GM12873 (cell line): ENCODE measurements around the gene TMEM128.

Source experiments
- CTCF ChIP-seq: IDR thresholded peaks from 2 replicates; pipeline ENCODE4 v1.5.1; 2012; ENCODE audit warnings: low read depth, mild to moderate bottlenecking, moderate library complexity, low read length, control low read depth; ENCODE audit not compliant: insufficient read depth; ENCODE audit errors: missing control alignments

TMEM128 gene

DNA sequence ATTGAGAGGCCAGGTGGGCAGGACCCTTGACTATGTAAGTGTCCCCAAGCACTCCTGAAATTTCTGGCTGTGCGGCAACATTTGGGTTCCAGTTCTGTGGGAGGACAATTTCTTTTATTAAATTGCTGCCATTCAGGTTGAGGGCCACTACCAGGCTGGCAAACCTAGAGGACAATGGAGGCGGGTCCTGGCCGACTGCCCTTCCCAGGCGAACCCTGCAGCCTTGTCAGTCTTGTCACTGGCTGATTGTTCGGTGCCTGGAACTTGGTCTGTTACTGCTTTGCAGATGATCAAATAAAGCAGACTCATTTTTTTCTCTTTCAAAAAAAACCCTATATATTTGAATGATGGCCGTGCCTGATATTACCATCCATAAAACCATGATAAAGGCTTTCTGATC is 6.6 kb upstream of the TMEM128 start:
- no peak for TF ChIP-seq CTCF

- no peak for TF ChIP-seq CTCF
These were observed 6.2 kb upstream of the TMEM128 start for GRCh38 chr4:4254199-4254598.

- no peak for TF ChIP-seq CTCF
These were observed 1.8 kb upstream of the TMEM128 start for GRCh38 chr4:4249866-4250265.

- TF ChIP-seq CTCF = no peak
These were observed 821 bp upstream of the TMEM128 start for GRCh38 chr4:4248885-4249203.

- TF ChIP-seq CTCF = no peak
These were observed 361 bp downstream of the TMEM128 start for GRCh38 chr4:4247696-4248028.

DNA sequence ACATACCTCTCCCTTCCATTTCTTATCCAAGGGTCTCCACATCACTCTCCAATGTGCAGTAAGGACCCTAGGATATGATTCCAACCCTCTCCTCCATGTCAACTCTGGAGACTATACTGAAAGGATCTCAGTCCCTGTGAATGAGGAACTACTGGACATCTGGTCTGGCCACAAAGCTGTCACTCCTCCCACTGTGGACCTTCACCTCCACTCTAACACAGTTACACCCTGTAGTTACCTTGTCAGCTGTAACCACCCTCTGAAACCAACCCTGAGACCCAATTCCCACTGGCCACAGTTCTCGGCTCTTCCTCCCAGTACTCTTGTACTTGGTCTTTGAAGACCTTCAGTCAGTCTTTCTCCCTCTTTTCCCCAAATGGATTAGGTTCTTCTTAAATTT is 2.9 kb downstream of the TMEM128 start:
- TF ChIP-seq CTCF = no peak

GRCh38 chr4:4233610-4234009 is 14.4 kb downstream of the TMEM128 start:
- TF ChIP-seq CTCF = no peak

DNA sequence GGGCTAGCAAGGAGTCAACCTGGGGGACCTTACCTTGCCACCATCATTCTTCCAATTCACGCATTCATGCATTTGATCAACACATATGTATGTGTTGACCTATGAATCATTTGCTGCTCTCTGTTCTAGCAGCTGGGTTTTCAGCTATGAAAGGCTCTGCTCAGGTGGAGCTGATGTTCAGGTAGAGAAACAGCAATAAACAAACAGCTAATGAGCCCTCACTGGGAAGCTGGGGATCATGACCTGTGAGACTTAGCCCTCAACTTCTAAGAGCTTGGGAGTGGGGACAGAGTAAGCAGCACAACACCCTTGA is 19.7 kb downstream of the TMEM128 start:
- no peak for TF ChIP-seq CTCF
